ENCODE data around the gene ROBO1. TPM values are rescaled to one million over a fixed set of nuclear protein-coding genes. Genes with fewer than 3 reads are reported as not detected.

ROBO1 gene
- total and polyA plus RNA-seq, 2 donors (not counting 1 experiment from before 2014, with no cell fraction given): 0.27 to 3.2 TPM

DNA sequence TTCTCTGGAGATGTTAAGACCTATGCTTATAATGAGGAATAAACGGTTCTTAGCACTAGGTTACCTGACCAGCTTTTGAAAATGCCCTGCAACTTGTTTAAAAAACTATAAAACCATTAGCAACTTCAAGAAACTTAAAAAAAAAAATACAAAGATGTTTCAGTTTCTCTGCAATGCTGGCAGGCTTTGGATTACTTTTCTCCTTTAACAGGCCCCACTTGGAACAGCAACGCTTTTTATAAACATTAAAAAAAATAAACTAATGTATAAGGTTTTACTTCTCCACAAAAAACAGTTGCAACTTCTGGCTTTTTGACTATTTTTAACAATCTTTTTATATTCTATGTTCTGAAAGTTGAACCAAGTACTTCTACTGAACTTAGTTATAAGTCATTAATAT lies 1006.7 kb downstream of the ROBO1 start:
- Histone ChIP-seq H3K9me3 (ENCODE audit: control extremely low read depth in 1 of 3, control insufficient read depth in 2 of 3, insufficient read depth in 1 of 3, low read length in 2 of 3) (peaks cover 0 to 11% (median 1%) of the 10 kb centered on the region in 3 donors), H3K4me3 (ENCODE audit: control extremely low read depth in 1 of 5, extremely low read depth in 1 of 5, insufficient read depth in 1 of 5, low read depth in 2 of 5, low read length in 4 of 5) (no peak overlapping the region), H3K27ac (ENCODE audit: low read length in 2 of 2) (no peak overlapping the region), H3K4me1 (ENCODE audit: control insufficient read depth in 2 of 2, insufficient read depth in 2 of 2, low read length in 2 of 2) (no peaks in the 10 kb centered on the region), H3K9ac (ENCODE audit: low read length) (no peak overlapping the region), H3K79me2 (ENCODE audit: control insufficient read depth, insufficient read depth, low read length) (no peaks in the 10 kb centered on the region), H3K36me3 (replicated peaks in 1 of 2; ENCODE audit: control extremely low read depth in 1 of 2, control insufficient read depth in 1 of 2, extremely low read depth in 1 of 2, insufficient read depth in 2 of 2, low read length in 1 of 2) (no peaks in the 10 kb centered on the region), H3K4me2 (replicated peaks; ENCODE audit: low read depth, low read length, poor library complexity, severe bottlenecking) (no peak overlapping the region), H4K20me1 (ENCODE audit: control insufficient read depth, insufficient read depth, low read length, poor library complexity, severe bottlenecking) (no peaks in the 10 kb centered on the region), H3K27me3 (replicated peaks in 1 of 4; ENCODE audit: control extremely low read depth in 1 of 4, control insufficient read depth in 3 of 4, insufficient read depth in 4 of 4, low read length in 3 of 4) (no peaks in the 10 kb centered on the region), H2AFZ (ENCODE audit: insufficient read depth, low read depth, low read length, poor library complexity, severe bottlenecking) (no peak overlapping the region)
- ChIA-PET POLR2A (no interaction called here), CTCF (no interaction called here)
- peaks cover 4% of the 10 kb centered on the region for H3K9me3 Mint-ChIP-seq (ENCODE audit: insufficient read depth)
- H3K27ac Mint-ChIP-seq: no peak overlapping the region
- WGBS (ENCODE audit: insufficient coverage): no CpG with 5 or more reads among the region's 2 CpGs
- DNase-seq: no peak
- TF ChIP-seq, protein P1, sequence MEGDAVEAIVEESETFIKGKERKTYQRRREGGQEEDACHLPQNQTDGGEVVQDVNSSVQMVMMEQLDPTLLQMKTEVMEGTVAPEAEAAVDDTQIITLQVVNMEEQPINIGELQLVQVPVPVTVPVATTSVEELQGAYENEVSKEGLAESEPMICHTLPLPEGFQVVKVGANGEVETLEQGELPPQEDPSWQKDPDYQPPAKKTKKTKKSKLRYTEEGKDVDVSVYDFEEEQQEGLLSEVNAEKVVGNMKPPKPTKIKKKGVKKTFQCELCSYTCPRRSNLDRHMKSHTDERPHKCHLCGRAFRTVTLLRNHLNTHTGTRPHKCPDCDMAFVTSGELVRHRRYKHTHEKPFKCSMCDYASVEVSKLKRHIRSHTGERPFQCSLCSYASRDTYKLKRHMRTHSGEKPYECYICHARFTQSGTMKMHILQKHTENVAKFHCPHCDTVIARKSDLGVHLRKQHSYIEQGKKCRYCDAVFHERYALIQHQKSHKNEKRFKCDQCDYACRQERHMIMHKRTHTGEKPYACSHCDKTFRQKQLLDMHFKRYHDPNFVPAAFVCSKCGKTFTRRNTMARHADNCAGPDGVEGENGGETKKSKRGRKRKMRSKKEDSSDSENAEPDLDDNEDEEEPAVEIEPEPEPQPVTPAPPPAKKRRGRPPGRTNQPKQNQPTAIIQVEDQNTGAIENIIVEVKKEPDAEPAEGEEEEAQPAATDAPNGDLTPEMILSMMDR (IDR thresholded peaks at IDR 0.05): no peak
- no peak for TF ChIP-seq EZH2 (IDR thresholded peaks at IDR 0.05; ENCODE audit: borderline replicate concordance, insufficient read depth, low read depth, low read length, poor library complexity, severe bottlenecking)
- no peaks in the 10 kb centered on the region for H3K4me1 Mint-ChIP-seq
- H3K27me3 Mint-ChIP-seq: no peaks in the 10 kb centered on the region
- intact Hi-C loops (cut with micrococcal nuclease): no loop called here
- no peak for ATAC-seq (ENCODE audit: low read depth)
- no peak overlapping the region for H3K4me3 Mint-ChIP-seq

DNA sequence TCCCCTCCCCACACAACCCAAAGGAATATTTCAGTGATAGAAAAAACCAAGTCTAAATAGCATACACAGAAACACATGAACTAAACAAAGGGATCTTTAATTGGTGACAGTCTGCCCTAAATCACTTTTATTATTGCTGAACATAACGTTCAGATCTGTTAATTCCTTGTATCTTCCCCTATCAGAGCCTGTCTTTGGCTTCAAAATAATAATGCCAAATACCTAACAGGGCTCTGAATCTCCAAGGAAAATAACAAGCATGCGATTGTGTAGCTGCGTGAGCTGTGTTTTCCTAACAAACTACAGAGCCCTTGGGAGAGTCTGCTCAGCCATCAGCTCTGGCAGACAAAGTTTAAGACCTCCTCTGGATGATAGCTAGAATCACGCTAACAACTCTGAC lies 1010.1 kb downstream of the ROBO1 start:
- no peaks in the 10 kb centered on the region for H3K27me3 Mint-ChIP-seq
- ChIA-PET POLR2A (no interaction called here), CTCF (no interaction called here)
- no peak overlapping the region for H3K4me3 ChIP-seq (ENCODE audit: control extremely low read depth in 1 of 5, extremely low read depth in 1 of 5, insufficient read depth in 1 of 5, low read depth in 2 of 5, low read length in 4 of 5)
- H3K4me1 ChIP-seq (ENCODE audit: control insufficient read depth in 2 of 2, insufficient read depth in 2 of 2, low read length in 2 of 2): no peaks in the 10 kb centered on the region
- H3K4me1 Mint-ChIP-seq: no peaks in the 10 kb centered on the region
- peaks cover 6% of the 10 kb centered on the region for H3K9me3 Mint-ChIP-seq (ENCODE audit: insufficient read depth)
- H4K20me1 ChIP-seq (ENCODE audit: control insufficient read depth, insufficient read depth, low read length, poor library complexity, severe bottlenecking): no peaks in the 10 kb centered on the region
- intact Hi-C loops (cut with micrococcal nuclease): no loop called here
- H3K27me3 ChIP-seq (replicated peaks in 1 of 4; ENCODE audit: control extremely low read depth in 1 of 4, control insufficient read depth in 3 of 4, insufficient read depth in 4 of 4, low read length in 3 of 4): no peaks in the 10 kb centered on the region
- WGBS (ENCODE audit: insufficient coverage): 80% methylated on average over 3 of the region's 4 CpGs
- no peaks in the 10 kb centered on the region for H3K36me3 ChIP-seq (replicated peaks in 1 of 2; ENCODE audit: control extremely low read depth in 1 of 2, control insufficient read depth in 1 of 2, extremely low read depth in 1 of 2, insufficient read depth in 2 of 2, low read length in 1 of 2)
- H3K9ac ChIP-seq (ENCODE audit: low read length): no peak overlapping the region
- no peak overlapping the region for H3K27ac Mint-ChIP-seq
- no peaks in the 10 kb centered on the region for H3K79me2 ChIP-seq (ENCODE audit: control insufficient read depth, insufficient read depth, low read length)
- no peak overlapping the region for H3K4me3 Mint-ChIP-seq
- peaks cover 0 to 11% (median 0%) of the 10 kb centered on the region in 3 donors for H3K9me3 ChIP-seq (ENCODE audit: control extremely low read depth in 1 of 3, control insufficient read depth in 2 of 3, insufficient read depth in 1 of 3, low read length in 2 of 3)
- DNase-seq (no peak), ATAC-seq (ENCODE audit: low read depth) (no peak)
- no peak overlapping the region for H3K4me2 ChIP-seq (replicated peaks; ENCODE audit: low read depth, low read length, poor library complexity, severe bottlenecking)
- no peak overlapping the region for H2AFZ ChIP-seq (ENCODE audit: insufficient read depth, low read depth, low read length, poor library complexity, severe bottlenecking)
- H3K27ac ChIP-seq (ENCODE audit: low read length in 2 of 2): no peak overlapping the region
- no peak for TF ChIP-seq EZH2 (IDR thresholded peaks at IDR 0.05; ENCODE audit: borderline replicate concordance, insufficient read depth, low read depth, low read length, poor library complexity, severe bottlenecking)
- TF ChIP-seq, protein P1 (IDR thresholded peaks at IDR 0.05): no peak

Data from B cell (primary cell).